Ovary (tissue), 9 donors: Measurements from ENCODE around the gene FHOD1. TPM values are rescaled to one million over a fixed set of nuclear protein-coding genes. Genes with fewer than 3 reads are reported as not detected.
A peak's percentile ranks its signal among the peaks of the same experiment; 100 is the strongest.

ENCODE experiments used
- DNase-seq, 5 donors: peaks; one replicate each; pipeline ENCODE4 v3.0.0-alpha.2; 2019 to 2020
- H3K27ac ChIP-seq, 2 donors: fragments of 200-600 bp; one replicate each; pipeline versions ENCODE4 v1.5.1 to v1.8.0; 2019 to 2022
- H3K27me3 ChIP-seq: fragments of 200-600 bp; one replicate; pipeline ENCODE4 v1.8.0; 2022
- H3K36me3 ChIP-seq: fragments of 200-600 bp; sonication (generic); one replicate; pipeline ENCODE4 v1.5.1; 2019
- H3K4me1 ChIP-seq: one replicate; pipeline ENCODE4 v1.8.1; 2013; ENCODE audit warnings: mild to moderate bottlenecking, moderate library complexity; ENCODE audit not compliant: insufficient read depth
- H3K4me3 ChIP-seq: fragments of 200-600 bp; sonication (generic); one replicate; pipeline ENCODE4 v1.5.1; 2017
- H3K9me3 ChIP-seq, 2 donors: fragments of 200-600 bp in 1 of 2; sonication (generic) in 1 of 2; one replicate each; pipeline versions ENCODE4 v1.5.1 to v1.8.1; 2013 to 2019; ENCODE audit warnings: mild to moderate bottlenecking in 1 of 2, moderate library complexity in 1 of 2
- EP300 ChIP-seq: sonication (generic); formaldehyde crosslinking; IDR thresholded peaks from one replicate; pipeline ENCODE4 v1.6.1; 2017; ENCODE audit warnings: antibody characterized with exemption
- POLR2A ChIP-seq: fragments of 450-650 bp; IDR thresholded peaks from one replicate; pipeline ENCODE4 v1.6.1; 2017; ENCODE audit warnings: antibody characterized with exemption, mild to moderate bottlenecking, moderate library complexity
- WGBS, 3 donors: extraction: QIAGEN DNeasy Blood & Tissue Kit in 1 of 3; methylation state at CpG; one replicate each; pipeline versions ENCODE4 v1.1.5 to v1.1.7; 2013 to 2017; 5-methylcytosine and 5-hydroxymethylcytosine counted together
- intact Hi-C, 4 donors: fragments of 100-400 bp; cut with DNase I; formaldehyde crosslinking; loops; one replicate each; pipeline versions ENCODE4 v1.11.0 to v1.15.1; 2022 to 2023
- polyA plus RNA-seq, 2 donors: library from polyadenylated mRNA; stranded (reverse); fragments of 200-250 nt in 1 of 2; fragments of 350-450 nt in 1 of 2; fragmentation: Illumina TruSeq in 1 of 2; extraction: RNeasy Lipid Tissue Mini Kit (QIAGEN cat#74804) in 1 of 2; gene quantifications; one replicate each; pipeline ENCODE4 v1.2.3, GENCODE V29; 2013 to 2014
- total RNA-seq, 7 donors: library from RNA; depleted of rRNA in 2 of 7; stranded (reverse); fragments of >200 nt in 2 of 7; fragmentation: NEBNext Ultra II Directional in 3 of 7; extraction: Animal tissue kit (Norgen Biotek cat#: 25700) in 3 of 7; gene quantifications; one replicate each; pipeline versions ENCODE4 v1.1.0 to v1.2.4, GENCODE V29; 2016 to 2023
- TF ChIP-seq, protein P1 (sequence below), 3 donors: fragments of 450-650 bp in 2 of 3; fragments of 200-600 bp in 1 of 3; IDR thresholded peaks; one replicate each; pipeline versions ENCODE4 v1.5.1 to v1.8.0; 2016 to 2022; ENCODE audit warnings: antibody characterized with exemption in 3 of 3, mild to moderate bottlenecking in 1 of 3
- donor health status: DM: no; HTN: no; CAD: no; lungs with moderate emphysema.
- donor health status: DM: no; HTN: no; CAD: no.
- donor health status: Bipolar disorder and iron deficiency.
- donor health status: DM: yes; HTN: yes; CAD: no.
- donor health status: DM: no; HTN: no; CAD: no.
- donor health status: DM: yes; HTN: yes; CAD: no.

FHOD1 gene
- total and polyA plus RNA-seq, 9 donors: 16.0 to 84.2 (median 36.9) TPM

DNA sequence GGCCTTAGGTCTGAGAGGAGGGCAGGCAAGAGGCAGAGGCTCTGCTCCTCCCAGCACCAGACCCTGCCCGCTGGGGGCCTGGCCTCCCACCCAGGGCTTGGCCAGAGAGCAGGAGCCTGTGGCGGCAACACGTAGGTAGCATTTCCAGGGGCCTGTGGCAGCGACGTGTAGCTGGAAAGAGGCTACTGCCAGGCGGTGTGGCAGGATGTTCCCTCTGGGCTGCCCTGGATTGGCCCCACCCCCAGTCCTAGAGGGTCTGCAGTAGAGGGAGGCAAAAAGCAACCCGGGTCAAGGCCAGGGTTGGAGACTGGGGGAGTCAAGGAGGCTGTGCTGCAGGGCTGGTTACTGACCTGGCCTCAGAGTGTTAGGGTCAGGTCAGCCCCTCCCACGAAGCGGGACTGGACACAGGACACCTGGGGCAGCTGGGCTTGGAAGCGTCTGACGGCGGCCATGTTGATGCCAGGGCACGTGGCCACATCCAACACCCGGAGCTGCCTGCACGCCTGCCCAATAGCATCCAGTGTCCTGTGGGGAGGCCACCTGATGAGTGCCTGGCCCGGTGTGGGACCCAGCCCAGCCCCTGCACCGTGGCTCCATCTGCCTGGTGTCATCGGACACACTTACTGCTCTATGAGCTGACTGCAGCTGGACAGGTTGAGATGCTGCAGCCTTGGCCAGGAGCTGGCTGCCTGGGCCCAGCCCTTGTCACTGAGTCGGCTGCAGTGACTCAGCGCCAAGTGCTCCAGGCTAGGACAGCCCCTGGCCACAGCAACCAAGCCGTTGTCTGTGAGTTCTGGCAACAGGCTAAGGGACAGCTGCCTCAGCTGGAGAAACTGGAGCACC lies 39.8 kb downstream of the FHOD1 start:
- no peak for TF ChIP-seq EP300
- TF ChIP-seq, protein P1, sequence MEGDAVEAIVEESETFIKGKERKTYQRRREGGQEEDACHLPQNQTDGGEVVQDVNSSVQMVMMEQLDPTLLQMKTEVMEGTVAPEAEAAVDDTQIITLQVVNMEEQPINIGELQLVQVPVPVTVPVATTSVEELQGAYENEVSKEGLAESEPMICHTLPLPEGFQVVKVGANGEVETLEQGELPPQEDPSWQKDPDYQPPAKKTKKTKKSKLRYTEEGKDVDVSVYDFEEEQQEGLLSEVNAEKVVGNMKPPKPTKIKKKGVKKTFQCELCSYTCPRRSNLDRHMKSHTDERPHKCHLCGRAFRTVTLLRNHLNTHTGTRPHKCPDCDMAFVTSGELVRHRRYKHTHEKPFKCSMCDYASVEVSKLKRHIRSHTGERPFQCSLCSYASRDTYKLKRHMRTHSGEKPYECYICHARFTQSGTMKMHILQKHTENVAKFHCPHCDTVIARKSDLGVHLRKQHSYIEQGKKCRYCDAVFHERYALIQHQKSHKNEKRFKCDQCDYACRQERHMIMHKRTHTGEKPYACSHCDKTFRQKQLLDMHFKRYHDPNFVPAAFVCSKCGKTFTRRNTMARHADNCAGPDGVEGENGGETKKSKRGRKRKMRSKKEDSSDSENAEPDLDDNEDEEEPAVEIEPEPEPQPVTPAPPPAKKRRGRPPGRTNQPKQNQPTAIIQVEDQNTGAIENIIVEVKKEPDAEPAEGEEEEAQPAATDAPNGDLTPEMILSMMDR (IDR thresholded peaks at IDR 0.05): no peak
- TF ChIP-seq POLR2A: no peak
- no peaks in the 10 kb centered on the region for H3K9me3 ChIP-seq
- no peak overlapping the region for H3K27ac ChIP-seq
- no peak overlapping the region for H3K4me3 ChIP-seq
- H3K27me3 ChIP-seq: no peaks in the 10 kb centered on the region
- intact Hi-C loops: no loop called here
- DNase-seq: peak in 2 of 5 donors; percentile 57 to 76
- no peaks in the 10 kb centered on the region for H3K36me3 ChIP-seq
- WGBS, 3 donors: 21 to 44% (median 36%) methylated on average over 18 to 21 of the region's 21 CpGs
- H3K4me1 ChIP-seq: peaks cover 9% of the 10 kb centered on the region

DNA sequence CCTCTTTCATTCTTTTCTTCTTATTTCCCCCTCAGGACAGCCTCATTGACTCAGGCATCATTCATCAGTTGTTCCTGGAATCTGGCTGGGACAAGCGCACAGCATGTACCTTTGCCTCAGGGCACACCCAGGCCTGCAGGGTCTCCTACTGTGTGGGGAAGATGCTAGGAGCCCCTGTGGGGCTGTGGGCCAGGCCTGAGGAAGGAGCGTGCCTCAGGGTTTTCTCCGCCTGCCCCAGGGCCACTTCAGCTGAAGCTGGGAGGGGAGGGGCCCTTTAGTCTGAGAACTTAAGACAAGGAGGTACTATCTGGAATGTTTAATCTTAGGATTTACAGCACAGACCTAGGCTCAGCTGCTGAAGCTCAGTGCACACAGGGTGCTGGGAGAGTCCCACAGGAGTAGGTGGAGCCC lies 40.4 kb downstream of the FHOD1 start:
- intact Hi-C loops: no loop called here
- WGBS, 3 donors: 87 to 93% (median 89%) methylated on average over 3 of the region's 3 CpGs
- no peaks in the 10 kb centered on the region for H3K27me3 ChIP-seq
- no peak overlapping the region for H3K27ac ChIP-seq
- H3K9me3 ChIP-seq: no peaks in the 10 kb centered on the region
- H3K4me3 ChIP-seq: no peak overlapping the region
- DNase-seq: no peak
- H3K4me1 ChIP-seq: peaks cover 9% of the 10 kb centered on the region
- H3K36me3 ChIP-seq: no peaks in the 10 kb centered on the region
- TF ChIP-seq, protein P1 (IDR thresholded peaks at IDR 0.05): no peak
- TF ChIP-seq POLR2A (no peak), EP300 (no peak)

DNA sequence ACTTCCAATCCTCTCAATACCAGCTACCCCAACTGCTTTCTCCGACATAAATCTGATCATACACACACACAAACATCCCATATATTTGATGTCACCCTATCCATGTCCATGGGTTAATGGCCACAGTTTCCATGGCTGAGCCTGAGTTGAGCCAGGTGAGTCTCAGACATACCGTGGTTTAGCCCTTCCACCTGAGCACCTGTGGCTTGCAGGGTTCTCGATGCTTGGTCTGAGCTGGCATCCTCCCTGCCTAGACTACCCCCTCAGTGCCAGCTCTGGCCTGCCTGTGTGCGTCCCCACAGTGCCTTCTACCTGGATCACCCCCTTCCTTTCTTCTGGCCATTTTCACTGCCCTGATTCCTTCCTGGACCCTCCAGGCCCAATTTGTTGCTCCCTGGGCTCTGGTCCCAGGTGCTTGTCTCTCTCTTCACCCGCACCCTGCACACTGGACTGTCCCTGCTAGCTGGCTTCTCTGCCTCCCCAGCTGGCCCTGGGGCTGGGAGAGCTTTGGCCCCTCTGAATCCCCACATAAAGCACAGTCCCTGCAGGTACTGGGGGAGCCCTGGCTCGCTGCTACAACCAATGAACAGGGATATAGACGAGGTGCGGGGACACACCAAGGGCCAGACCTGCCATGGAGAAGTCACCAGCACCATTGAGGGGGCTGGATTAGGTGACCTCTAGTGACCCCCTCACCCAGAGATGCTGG lies 41.0 kb downstream of the FHOD1 start:
- no peak overlapping the region for H3K4me3 ChIP-seq
- H3K4me1 ChIP-seq: peaks cover 9% of the 10 kb centered on the region
- WGBS, 3 donors: 93 to 95% (median 94%) methylated on average over 8 of the region's 8 CpGs
- H3K9me3 ChIP-seq: no peaks in the 10 kb centered on the region
- no peak for DNase-seq
- H3K27ac ChIP-seq: no peak overlapping the region
- H3K36me3 ChIP-seq: no peaks in the 10 kb centered on the region
- TF ChIP-seq, protein P1 (IDR thresholded peaks at IDR 0.05): no peak
- TF ChIP-seq POLR2A (no peak), EP300 (no peak)
- no peaks in the 10 kb centered on the region for H3K27me3 ChIP-seq
- intact Hi-C loops: no loop called here

DNA sequence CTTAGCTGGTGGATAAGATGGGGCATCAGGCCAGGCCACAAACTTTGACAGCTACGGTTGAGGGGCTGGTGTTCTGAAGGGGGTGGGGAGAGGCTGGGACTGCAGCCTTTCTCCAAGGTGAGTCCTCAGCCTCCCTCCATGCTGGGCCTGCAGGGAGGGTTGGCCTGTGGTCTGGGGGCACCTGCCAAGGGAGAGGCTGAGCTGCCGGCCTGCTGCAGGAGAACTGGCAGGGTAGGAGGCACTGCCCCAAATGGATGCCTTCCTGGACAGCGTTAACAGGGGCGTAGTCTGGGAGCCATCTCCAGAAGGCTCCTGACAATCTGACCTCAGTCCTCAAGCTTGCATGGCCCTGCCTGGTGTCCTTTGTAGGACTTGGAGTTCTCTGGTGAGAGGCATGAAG lies 43.2 kb downstream of the FHOD1 start:
- no peaks in the 10 kb centered on the region for H3K9me3 ChIP-seq
- H3K4me3 ChIP-seq: no peak overlapping the region
- no peak for TF ChIP-seq EP300
- no peak for TF ChIP-seq POLR2A
- TF ChIP-seq, protein P1 (IDR thresholded peaks at IDR 0.05): no peak
- H3K27ac ChIP-seq: no peak overlapping the region
- no peaks in the 10 kb centered on the region for H3K27me3 ChIP-seq
- H3K36me3 ChIP-seq: no peaks in the 10 kb centered on the region
- intact Hi-C loops: no loop called here
- 62 to 77% (median 71%) methylated on average over 4 of the region's 4 CpGs for WGBS, 3 donors
- no peak for DNase-seq
- H3K4me1 ChIP-seq: peaks cover 10% of the 10 kb centered on the region
